Measurements from ENCODE around the gene UNC45A. TPM values are rescaled to one million over a fixed set of nuclear protein-coding genes. Genes with fewer than 3 reads are reported as not detected.

UNC45A gene
- total RNA-seq, 4 donors from 2014 or later: 26.3 to 59.3 (median 43.9) TPM

- Histone ChIP-seq H3K27me3 (no peaks in the 10 kb centered on the region), H3K36me3 (no peaks in the 10 kb centered on the region), H3K4me1 (peaks cover 23 to 45% of the 10 kb centered on the region in 2 donors), H3K27ac (peak overlapping the region; percentile 68 to 97 (median 86)), H3K9me3 (no peaks in the 10 kb centered on the region), H3K4me3 (replicated peaks in 1 of 3) (peak overlapping the region in 2 of 3 donors; percentile 0 to 85)
- WGBS, 2 donors: 18 to 28% methylated on average over 6 of the region's 6 CpGs
- no peak for DNase-seq
- intact Hi-C loops (cut with DNase I): no loop called here
- TF ChIP-seq, protein P1, sequence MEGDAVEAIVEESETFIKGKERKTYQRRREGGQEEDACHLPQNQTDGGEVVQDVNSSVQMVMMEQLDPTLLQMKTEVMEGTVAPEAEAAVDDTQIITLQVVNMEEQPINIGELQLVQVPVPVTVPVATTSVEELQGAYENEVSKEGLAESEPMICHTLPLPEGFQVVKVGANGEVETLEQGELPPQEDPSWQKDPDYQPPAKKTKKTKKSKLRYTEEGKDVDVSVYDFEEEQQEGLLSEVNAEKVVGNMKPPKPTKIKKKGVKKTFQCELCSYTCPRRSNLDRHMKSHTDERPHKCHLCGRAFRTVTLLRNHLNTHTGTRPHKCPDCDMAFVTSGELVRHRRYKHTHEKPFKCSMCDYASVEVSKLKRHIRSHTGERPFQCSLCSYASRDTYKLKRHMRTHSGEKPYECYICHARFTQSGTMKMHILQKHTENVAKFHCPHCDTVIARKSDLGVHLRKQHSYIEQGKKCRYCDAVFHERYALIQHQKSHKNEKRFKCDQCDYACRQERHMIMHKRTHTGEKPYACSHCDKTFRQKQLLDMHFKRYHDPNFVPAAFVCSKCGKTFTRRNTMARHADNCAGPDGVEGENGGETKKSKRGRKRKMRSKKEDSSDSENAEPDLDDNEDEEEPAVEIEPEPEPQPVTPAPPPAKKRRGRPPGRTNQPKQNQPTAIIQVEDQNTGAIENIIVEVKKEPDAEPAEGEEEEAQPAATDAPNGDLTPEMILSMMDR (IDR thresholded peaks at IDR 0.05): no peak
- no peak for TF ChIP-seq POLR2A (IDR thresholded peaks at IDR 0.05)
Measured at GRCh38 chr15:90931575-90931827, 3.6 kb upstream of the UNC45A start.

GRCh38 chr15:90931828-90932659 is 3.0 kb upstream of the UNC45A start, which contains the start of gene HDDC3:
Gene HDDC3, minus strand, starts transcription at chr15:90932549. Its CDS starts 9 bp downstream, at chr15:90932540.
- Histone ChIP-seq H3K36me3 (no peaks in the 10 kb centered on the region), H3K9me3 (no peaks in the 10 kb centered on the region), H3K4me1 (peaks cover 23 to 45% of the 10 kb centered on the region in 2 donors), H3K4me3 (replicated peaks in 1 of 3) (peak within 1 kb of the TSS; percentile 0 to 85 (median 32)), H3K27ac (peak within 1 kb of the TSS; percentile 68 to 97 (median 86)), H3K27me3 (no peaks in the 10 kb centered on the region)
- intact Hi-C loops (cut with DNase I): no loop called here
- TF ChIP-seq, protein P1 (IDR thresholded peaks at IDR 0.05): peak; percentile 67 to 94 (median 88)
- TF ChIP-seq POLR2A (IDR thresholded peaks at IDR 0.05): peak in 1 of 2 donors; percentile 64
- DNase-seq: peak; percentile 86 to 92
- 0 to 3% methylated on average over 8 to 23 of the region's 52 CpGs for WGBS, 2 donors

- H3K4me1 ChIP-seq: peaks cover 23 to 45% of the 10 kb centered on the region in 2 donors
- 19 to 34% methylated on average over 4 to 5 of the region's 5 CpGs for WGBS, 2 donors
- H3K4me3 ChIP-seq (replicated peaks in 1 of 3): peak overlapping the region in 1 of 3 donors; percentile 85
- H3K9me3 ChIP-seq: no peaks in the 10 kb centered on the region
- no peaks in the 10 kb centered on the region for H3K27me3 ChIP-seq
- DNase-seq: no peak
- H3K27ac ChIP-seq: peak overlapping the region; percentile 68 to 97 (median 86)
- intact Hi-C loops (cut with DNase I): no loop called here
- TF ChIP-seq POLR2A (IDR thresholded peaks at IDR 0.05): no peak
- TF ChIP-seq, protein P1 (IDR thresholded peaks at IDR 0.05): no peak
- no peaks in the 10 kb centered on the region for H3K36me3 ChIP-seq
Measured at GRCh38 chr15:90932660-90932991, 2.5 kb upstream of the UNC45A start.

DNA sequence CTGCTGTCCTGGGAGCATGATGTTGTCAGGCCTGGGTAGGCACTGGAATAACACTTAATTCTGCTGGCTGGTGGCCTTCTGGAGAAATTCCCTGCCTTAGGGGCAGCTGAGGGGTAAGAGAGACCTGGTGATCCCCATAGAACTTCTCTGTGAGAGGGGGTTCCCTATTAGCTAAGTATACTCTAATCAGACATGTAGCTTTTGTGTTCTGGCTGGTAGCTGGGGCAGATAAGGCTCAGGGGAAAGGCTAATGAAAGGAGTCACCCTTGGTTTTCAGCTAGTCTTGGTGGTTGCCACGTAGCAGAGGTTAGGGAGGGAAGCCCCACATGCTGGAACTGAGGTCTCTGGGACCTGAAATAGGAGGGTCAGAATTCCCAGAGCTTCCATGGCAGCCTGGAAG is 1.8 kb upstream of the UNC45A start:
- intact Hi-C loops (cut with DNase I): no loop called here
- TF ChIP-seq, protein P1 (IDR thresholded peaks at IDR 0.05): no peak
- no peak for TF ChIP-seq POLR2A (IDR thresholded peaks at IDR 0.05)
- 64 to 67% methylated on average over 1 of the region's 1 CpG for WGBS, 2 donors

DNA sequence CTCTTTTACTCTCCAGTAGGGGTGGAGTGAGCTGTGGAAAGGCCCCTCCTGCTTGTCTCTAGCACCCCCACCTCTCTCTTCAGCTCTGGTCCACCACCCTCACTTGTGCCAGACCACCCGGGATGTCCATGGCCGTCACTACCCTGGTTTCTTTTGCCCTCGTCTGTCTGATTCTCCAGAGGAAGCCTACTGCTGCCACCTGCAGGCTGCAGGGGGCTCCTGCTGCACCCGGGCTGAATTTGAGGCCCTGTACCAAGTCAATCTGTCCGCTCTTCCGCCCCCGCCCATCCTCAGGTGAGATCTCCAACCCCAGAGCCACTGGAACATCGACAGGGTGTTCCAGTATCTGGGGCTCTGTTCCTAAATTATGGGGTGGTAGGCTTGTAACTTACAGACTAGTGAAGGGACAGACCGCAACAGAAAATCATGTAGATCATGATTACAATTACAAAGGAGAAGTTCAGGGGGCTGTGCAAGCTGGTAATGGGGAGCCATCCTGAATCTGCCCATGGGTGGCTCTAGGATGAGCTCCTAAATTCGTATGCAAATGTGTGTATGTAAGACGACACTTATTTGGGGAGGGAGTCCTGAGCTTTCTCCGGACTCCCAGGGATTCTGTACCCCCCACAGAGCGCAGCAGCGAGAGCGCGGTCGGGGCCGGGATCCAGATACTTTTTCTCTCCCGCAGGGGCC is 683 bp upstream of the UNC45A start:
- DNase-seq: peak; percentile 90 to 91
- Histone ChIP-seq H3K27ac (peak overlapping the region in 2 of 3 donors; percentile 69 to 78), H3K4me1 (peaks cover 23 to 45% of the 10 kb centered on the region in 2 donors), H3K9me3 (no peaks in the 10 kb centered on the region), H3K27me3 (no peaks in the 10 kb centered on the region), H3K36me3 (peaks cover 2 to 4% of the 10 kb centered on the region in 2 donors), H3K4me3 (replicated peaks in 1 of 3) (peak overlapping the region in 2 of 3 donors; percentile 63 to 76)
- intact Hi-C loops (cut with DNase I): no loop called here
- WGBS, 2 donors: 0 to 3% methylated on average over 11 to 19 of the region's 19 CpGs
- no peak for TF ChIP-seq POLR2A (IDR thresholded peaks at IDR 0.05)
- TF ChIP-seq, protein P1 (IDR thresholded peaks at IDR 0.05): peak; percentile 63 to 91 (median 76)

More for the DNA sequence above, 1.8 kb upstream of the UNC45A start:
- Histone ChIP-seq H3K27ac (no peak overlapping the region), H3K9me3 (no peaks in the 10 kb centered on the region), H3K4me3 (replicated peaks in 1 of 3) (no peak overlapping the region), H3K27me3 (no peaks in the 10 kb centered on the region), H3K36me3 (peaks cover 0 to 1% of the 10 kb centered on the region in 2 donors), H3K4me1 (peaks cover 23 to 45% of the 10 kb centered on the region in 2 donors)
- no peak for DNase-seq

Data from thyroid gland (tissue), 4 donors.